DOHH2 (cell line): ENCODE data around the gene TNK2.

Experiments used
- EZH2phosphoT487 ChIP-seq: fragments of 200-600 bp; sonication (generic); IDR thresholded peaks from 2 replicates; pipeline ENCODE4 v1.6.1; 2017; ENCODE audit warnings: borderline replicate concordance, mild to moderate bottlenecking, antibody characterized with exemption, low read length, moderate library complexity, mixed read lengths
- TF ChIP-seq, protein P1 (sequence below): fragments of 200-600 bp; sonication (generic); IDR thresholded peaks from one replicate; pipeline ENCODE4 v1.5.1; 2014; ENCODE audit warnings: antibody characterized with exemption, mild to moderate bottlenecking, low read depth, low read length; ENCODE audit not compliant: poor library complexity, severe bottlenecking

DNA sequence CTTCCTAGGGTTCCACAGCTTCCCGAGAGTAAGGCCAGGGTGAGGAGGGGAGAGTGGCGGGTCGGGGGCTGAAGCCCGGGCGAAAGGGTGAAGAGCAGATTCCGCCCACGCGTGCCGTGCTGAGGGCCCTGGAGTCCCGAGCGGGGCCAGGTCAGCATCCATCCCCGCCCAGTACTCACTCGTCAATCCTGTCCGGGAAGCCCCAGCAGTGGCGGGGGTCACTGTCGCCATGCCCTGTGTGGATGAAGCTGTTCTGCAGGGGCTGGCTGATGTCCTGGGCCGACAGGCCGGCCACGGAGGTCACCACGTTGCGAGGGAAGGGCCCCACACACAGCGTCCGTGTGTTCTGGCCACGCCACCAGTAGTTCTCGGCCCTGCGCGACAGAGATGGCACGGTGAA is 36.3 kb downstream of the TNK2 start:
- TF ChIP-seq EZH2phosphoT487: no peak
- TF ChIP-seq, protein P1, sequence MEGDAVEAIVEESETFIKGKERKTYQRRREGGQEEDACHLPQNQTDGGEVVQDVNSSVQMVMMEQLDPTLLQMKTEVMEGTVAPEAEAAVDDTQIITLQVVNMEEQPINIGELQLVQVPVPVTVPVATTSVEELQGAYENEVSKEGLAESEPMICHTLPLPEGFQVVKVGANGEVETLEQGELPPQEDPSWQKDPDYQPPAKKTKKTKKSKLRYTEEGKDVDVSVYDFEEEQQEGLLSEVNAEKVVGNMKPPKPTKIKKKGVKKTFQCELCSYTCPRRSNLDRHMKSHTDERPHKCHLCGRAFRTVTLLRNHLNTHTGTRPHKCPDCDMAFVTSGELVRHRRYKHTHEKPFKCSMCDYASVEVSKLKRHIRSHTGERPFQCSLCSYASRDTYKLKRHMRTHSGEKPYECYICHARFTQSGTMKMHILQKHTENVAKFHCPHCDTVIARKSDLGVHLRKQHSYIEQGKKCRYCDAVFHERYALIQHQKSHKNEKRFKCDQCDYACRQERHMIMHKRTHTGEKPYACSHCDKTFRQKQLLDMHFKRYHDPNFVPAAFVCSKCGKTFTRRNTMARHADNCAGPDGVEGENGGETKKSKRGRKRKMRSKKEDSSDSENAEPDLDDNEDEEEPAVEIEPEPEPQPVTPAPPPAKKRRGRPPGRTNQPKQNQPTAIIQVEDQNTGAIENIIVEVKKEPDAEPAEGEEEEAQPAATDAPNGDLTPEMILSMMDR: no peak
